Hematopoietic multipotent progenitor cell treated with erythropoietin and hydrocortisone succinate and interleukin-3 and kit ligand, for 4 days (in vitro differentiated cells): ENCODE measurements around the gene AXIN2.

ENCODE experiments used
- DNase-seq: peaks from one replicate; pipeline ENCODE4 v3.0.0-alpha.2; 2015

The AXIN2 gene

GRCh38 chr17:65553009-65553645 is 8.3 kb downstream of the AXIN2 start:
- no peak for DNase-seq

DNA sequence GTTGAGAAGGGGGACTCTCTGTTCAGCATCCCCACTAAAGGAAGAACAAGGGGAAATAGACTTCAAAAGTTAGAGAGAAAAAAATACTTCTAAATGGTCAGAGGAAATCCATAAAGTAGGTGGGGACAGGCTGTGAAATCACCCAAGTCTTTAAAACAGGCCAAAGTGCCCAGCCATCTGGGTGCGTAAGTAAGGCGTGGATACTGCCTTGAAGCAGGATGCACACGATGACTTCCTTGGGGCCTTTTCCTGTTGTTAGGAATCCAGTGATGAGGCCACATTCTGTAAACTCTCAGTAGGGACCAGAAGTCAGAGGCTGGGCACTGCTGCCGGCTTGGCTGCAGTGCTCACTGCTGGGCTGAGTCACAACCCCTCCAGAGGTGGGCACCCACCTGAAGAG is 9.2 kb downstream of the AXIN2 start:
- DNase-seq: no peak

- no peak for DNase-seq
These were observed 10.0 kb downstream of the AXIN2 start for GRCh38 chr17:65551267-65552040.

DNA sequence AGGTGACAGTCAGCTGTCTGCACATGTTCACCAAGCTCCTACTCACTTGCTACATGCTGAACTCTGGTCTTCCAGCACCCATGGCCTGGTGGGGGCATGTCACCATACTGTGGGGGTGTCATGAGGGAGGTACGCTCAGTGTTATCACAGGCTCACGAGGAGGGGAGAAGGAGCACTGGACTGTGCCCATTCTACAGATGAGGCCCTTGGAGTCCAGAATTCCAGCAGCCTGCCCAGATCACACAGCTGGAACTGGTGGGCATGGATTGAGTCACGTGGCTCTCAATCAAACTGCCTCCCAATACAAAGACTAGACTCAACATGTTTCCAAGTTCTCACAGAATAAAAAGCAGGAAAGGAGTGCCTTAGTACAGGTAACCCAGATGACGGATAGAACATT is 10.7 kb downstream of the AXIN2 start:
- no peak for DNase-seq

GRCh38 chr17:65550075-65550662 is 11.3 kb downstream of the AXIN2 start:
- no peak for DNase-seq

DNA sequence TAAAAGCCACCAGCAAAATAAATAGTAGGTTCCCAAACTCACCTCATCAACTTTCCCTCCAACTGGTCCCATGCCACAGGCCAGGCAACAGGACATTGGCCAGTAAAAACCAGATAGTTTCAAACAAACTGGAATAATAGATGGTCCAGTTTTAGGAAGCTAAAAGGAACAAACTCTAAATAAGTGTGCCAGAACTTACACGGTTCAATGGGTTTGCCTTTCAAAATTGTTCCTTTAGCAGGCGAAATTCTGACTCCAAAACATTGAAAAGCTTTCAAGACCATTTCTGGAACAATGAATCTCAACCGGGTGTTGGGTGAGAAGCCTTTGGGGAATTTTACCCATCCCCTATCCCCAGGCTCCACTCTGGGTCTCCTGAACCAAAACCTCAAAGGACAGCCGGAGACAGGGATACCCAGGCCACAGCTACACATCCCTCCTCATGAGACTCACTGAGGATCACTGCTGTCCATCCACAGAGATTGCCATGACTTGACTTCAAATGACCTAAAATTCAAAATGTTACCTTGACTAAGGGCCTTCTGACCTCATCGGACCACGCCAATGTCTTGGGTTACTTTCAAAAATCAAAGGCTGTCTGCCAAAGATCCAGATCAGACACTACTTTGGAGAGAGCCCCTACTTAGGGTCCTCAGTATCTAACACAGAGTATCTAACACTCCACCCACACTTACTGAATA is 13.0 kb downstream of the AXIN2 start:
- no peak for DNase-seq

DNA sequence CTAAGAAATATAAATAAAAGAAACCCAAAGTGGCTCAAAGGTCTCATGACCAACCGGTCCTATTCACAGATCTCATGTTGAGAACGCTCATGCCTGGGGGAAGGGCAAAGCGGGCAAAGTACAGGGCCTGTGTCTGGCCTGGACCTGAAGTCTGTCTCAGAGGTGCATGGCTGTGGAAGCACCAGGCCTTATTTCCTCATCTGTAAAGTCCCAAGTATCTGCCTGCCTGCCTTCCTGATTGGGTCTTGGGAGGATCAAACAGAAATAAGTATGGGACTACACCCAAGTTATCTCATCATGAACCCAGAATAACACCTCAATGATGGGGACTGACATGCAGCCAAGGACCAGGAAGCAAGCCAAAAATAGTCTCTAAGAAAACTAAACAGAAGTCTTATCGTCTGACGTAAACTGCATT is 14.2 kb downstream of the AXIN2 start:
- no peak for DNase-seq

DNA sequence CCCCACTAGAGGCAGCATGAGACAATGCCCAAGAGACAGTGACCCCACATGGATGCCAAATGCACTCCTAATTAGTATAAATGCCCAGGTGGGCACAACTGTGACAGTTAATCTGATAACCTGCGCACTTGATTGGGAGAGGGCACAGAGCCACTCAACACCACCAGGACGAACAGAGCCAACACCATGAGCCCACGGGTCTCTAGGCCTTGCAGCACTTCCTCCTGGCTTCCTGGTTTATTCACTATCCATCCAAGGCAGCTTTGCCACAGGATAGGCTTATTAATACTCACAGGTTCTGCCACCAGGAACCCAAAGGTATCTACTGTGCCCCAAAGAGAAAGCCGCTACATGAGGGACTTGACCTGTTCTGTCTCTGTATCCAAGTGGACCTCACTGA is 14.9 kb downstream of the AXIN2 start:
- DNase-seq: no peak

DNA sequence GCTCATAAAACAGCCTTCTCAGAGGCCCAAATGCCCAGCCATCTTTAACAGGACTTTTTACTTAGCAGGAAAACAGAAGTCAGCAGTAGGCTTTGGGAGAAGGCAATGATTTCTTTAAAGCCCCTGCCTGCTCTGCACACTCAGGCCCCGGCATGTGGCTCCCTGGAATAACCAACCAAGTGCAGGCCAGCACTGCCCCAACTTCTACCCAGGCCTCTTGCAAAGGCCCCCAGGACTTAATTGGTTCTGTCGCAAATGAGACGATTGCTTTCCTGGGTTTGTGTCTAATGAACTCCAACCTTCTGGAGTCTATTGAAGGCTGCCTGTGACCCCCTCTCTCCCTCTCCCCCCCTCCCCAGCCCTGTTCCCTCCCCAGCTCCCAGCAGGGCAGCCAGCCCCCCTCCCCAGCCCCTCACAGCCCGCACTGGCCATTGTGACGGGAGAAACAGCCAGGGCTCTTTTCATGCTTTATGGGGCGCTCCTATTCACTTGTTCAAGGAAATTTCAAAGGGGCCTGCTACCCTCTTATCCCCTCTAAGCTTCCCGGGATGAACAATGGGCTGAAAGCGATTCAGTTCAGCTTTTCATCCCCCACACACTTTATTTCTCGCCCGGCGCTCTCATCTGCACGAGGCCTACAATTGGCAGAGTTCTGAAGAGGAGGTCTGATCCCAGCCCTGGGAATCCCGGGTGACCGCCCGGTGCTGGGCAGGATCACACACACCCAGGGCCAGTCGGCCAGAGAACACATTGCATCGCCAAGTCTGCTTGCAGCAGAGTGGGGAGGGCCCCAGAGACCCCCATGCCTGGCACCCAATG is 15.5 kb downstream of the AXIN2 start:
- DNase-seq: no peak

DNA sequence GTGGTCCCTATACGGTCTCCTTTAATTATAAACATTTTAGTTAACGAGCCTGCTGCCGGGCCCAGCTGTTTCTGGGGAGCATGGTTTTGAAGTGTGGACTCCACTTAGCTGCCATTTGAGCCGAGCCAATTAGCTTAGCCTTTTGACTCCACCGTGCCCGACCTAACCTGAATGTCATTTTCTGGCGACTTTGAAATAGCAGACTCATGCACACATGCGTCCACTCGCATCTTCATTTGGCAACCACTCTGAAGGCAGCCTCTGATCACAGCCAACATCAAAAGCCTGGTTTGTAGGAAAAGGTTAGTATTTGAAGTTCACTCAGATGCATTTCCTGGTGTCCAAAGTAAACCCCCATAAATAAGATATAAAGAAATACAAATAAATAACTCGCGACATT is 16.8 kb downstream of the AXIN2 start:
- DNase-seq: no peak

DNA sequence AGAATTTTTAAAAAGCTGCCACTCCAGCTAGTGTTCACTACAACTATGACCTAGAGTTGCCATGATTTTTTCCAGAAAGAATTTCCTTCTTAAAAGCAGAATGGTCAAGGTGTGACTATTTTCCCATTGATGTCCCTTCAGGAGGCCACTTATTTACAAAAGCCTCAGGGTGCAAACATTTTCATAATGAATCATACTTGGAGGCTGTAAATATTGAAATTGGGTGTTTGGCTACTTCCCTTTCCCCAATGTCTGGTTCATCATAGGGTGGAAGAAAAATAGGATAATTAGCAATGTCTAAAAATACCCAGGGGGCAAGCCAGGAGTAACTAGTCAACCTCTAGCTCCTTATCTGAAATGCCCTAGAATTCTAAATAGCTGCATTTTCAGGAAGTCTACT is 18.8 kb downstream of the AXIN2 start:
- DNase-seq: no peak

GRCh38 chr17:65542067-65542466 is 19.4 kb downstream of the AXIN2 start:
- DNase-seq: no peak

DNA sequence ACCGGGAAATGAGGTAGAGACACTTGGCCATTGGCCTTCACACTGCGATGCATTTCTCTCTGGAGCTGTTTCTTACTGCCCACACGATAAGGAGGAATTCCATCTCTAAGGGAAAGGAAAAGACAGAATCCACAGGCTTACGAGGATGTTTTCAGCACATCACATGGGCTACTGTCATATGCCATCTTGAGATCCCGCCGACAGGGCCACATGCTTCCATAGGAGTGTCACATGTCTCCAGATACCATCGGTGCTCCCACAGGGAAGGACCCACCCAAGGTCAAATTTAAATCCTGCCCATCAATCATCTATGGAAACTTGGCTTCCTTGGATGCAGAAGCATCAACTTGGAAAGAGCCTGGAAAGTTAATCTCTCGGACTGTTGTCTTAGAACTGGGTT is 20.0 kb downstream of the AXIN2 start:
- DNase-seq: no peak

DNA sequence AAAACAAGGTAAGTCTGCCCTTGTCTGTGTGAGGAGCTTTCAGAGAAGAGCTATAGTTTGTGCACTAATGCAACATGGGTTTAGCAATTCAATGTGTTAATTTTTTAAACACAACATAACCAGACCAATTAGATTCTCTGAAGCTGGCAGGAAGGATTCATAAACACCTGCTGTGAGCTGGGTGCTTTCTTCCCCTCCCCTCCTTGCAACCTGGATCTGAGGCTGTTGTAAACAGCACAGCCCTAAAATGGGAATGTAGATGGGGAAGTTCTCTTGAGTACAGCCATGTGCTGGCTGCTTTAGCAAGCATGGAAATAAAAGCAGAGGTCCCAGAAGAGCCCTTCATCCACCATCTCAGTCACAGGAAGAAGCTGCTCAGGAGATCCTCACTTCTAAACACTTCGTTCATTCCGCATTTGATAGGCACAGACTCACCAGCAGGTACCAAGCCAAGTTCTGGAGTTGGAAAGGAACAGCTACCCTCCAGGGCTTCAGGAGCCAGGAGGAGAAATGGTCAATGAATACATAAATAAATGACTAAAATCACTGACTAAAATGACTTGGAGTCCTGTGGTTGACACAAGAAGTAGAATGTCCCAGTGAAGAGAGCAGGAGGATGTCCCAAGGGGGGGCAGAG is 21.7 kb downstream of the AXIN2 start:
- DNase-seq: no peak

DNA sequence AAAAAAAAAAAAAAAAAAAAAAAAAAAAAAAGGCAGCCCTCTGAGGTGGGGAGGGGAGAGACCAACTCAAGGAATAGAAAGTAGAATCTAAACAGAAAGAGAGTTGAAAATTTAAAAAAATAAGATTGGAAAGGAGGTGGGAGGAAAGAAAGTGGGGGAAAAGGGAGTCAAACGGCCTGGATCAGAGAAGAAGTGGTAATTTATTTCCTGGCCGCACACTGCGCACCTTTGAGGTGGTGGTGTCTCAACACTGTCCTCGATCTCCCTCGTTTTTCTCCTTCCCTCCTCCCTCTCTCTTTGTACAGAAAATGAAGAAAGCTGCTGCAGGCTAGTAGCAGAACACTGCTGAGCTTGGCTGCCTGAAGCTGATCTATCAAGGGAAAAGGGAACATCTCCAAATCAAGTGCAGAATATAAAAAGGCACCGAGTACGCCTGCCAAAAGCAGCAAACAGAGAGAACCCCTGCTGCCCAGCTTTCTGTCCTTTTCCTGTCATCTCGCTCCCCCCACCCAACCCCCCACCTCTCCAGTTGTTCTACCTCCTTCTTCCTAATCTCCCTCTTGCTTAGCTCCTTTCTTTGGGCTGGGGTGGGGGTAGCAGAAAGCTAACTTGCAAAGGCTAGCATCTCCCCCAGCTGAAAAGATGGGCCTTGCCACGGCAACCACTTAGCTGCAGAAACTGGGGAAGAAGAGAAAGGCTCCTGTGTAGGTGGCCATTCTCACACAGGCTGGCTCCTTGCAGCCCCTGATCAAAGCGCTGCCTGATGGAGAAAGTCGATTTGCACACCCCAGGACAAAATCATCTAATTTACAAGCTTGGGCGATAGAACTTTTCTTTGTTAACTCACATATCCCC is 22.5 kb downstream of the AXIN2 start:
- no peak for DNase-seq

GRCh38 chr17:65537845-65538674 is 23.4 kb downstream of the AXIN2 start:
- DNase-seq: no peak

DNA sequence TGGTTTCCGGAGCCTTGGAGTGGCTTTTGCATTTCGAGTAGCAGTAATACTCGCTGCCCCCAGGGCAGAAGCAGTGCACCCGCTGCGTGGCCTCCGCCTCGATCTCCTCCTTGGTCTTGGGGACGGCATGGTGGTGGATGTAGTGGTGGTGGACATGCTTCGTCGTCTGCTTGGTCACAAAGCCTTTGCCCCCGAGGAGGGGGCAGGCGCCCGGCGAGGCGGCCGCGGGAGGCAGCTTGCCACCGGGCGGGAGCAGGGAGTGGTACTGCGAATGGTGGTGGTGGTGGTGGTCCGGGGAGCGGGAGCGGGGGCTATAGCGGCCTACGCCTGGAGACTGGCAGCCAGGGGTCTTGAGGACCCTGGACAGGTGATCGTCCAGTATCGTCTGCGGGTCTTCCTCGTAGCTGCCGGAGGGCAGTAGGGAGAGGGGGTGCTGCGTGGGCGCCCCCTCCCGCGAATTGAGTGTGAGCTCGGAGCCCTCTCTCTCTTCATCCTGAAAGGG is 24.1 kb downstream of the AXIN2 start:
- DNase-seq: no peak

- DNase-seq: no peak
These were observed 24.7 kb downstream of the AXIN2 start for GRCh38 chr17:65536573-65537342.
